Keratinocyte (primary cell): ENCODE data around the gene LRBA. TPM values are rescaled to one million over a fixed set of nuclear protein-coding genes. Genes with fewer than 3 reads are reported as not detected.

Experiments
- DNase-seq: peaks from one replicate; pipeline ENCODE4 v3.0.0-alpha.2; 2011; ENCODE audit warnings: low read depth, missing footprints, low spot score
- FAIRE-seq: peaks from 2 replicates; lab custom pipeline; 2011; peaks lifted over from hg19 to GRCh38; lab: Jason Lieb, UNC
- H2AFZ ChIP-seq: 2 replicates; pipeline ENCODE4 v1.6.0; 2012; ENCODE audit warnings: low read length, control low read depth, inconsistent platforms; ENCODE audit not compliant: control insufficient read depth
- H3K27ac ChIP-seq: 2 replicates; pipeline ENCODE4 v1.5.1; 2011; ENCODE audit warnings: low read length; ENCODE audit not compliant: control insufficient read depth, insufficient read depth
- H3K27me3 ChIP-seq: 3 replicates; pipeline ENCODE4 v1.6.0; 2011; ENCODE audit warnings: low read length; ENCODE audit not compliant: control insufficient read depth, insufficient read depth; ENCODE audit errors: extremely low read depth
- H3K36me3 ChIP-seq, 2 experiments: 2 replicates in 1 of 2; 3 replicates in 1 of 2; pipeline ENCODE4 v1.5.1; 2011; ENCODE audit warnings: low read length in 2 of 2, mild to moderate bottlenecking in 1 of 2; ENCODE audit not compliant: control insufficient read depth in 2 of 2, insufficient read depth in 2 of 2; ENCODE audit errors: extremely low read depth in 1 of 2
- H3K4me1 ChIP-seq: 3 replicates; pipeline ENCODE4 v1.5.1; 2011; ENCODE audit warnings: low read length; ENCODE audit not compliant: control insufficient read depth, insufficient read depth; ENCODE audit errors: extremely low read depth
- H3K4me2 ChIP-seq: 3 replicates; pipeline ENCODE4 v1.6.0; 2011; ENCODE audit warnings: low read depth, low read length; ENCODE audit not compliant: control insufficient read depth, insufficient read depth; ENCODE audit errors: extremely low read depth
- H3K4me3 ChIP-seq, 3 experiments: fragments of 200-600 bp in 1 of 3; sonication (generic) in 1 of 3; 2 replicates in 2 of 3; 3 replicates in 1 of 3; pipeline ENCODE4 v1.5.1; 2011 to 2016; ENCODE audit warnings: low read length in 3 of 3, mild to moderate bottlenecking in 3 of 3, control low read depth in 2 of 3, inconsistent platforms in 1 of 3, low read depth in 1 of 3, mixed read lengths in 1 of 3, mixed run types in 1 of 3, moderate library complexity in 1 of 3; ENCODE audit not compliant: control insufficient read depth in 2 of 3, insufficient read depth in 2 of 3; ENCODE audit errors: extremely low read depth in 1 of 3
- H3K79me2 ChIP-seq: 2 replicates; pipeline ENCODE4 v1.6.0; 2012; ENCODE audit warnings: low read length; ENCODE audit not compliant: control insufficient read depth, insufficient read depth
- H3K9ac ChIP-seq: 3 replicates; pipeline ENCODE4 v1.6.0; 2011; ENCODE audit warnings: low read length; ENCODE audit not compliant: control insufficient read depth, insufficient read depth; ENCODE audit errors: extremely low read depth
- H3K9me1 ChIP-seq: 3 replicates; pipeline ENCODE4 v1.6.0; 2011; ENCODE audit warnings: low read length; ENCODE audit not compliant: control insufficient read depth, insufficient read depth; ENCODE audit errors: extremely low read depth
- H3K9me3 ChIP-seq: 2 replicates; pipeline ENCODE4 v1.5.1; 2012; ENCODE audit warnings: low read depth, low read length; ENCODE audit not compliant: control insufficient read depth
- H4K20me1 ChIP-seq: 3 replicates; pipeline ENCODE4 v1.6.0; 2011; ENCODE audit warnings: low read length; ENCODE audit not compliant: control insufficient read depth, insufficient read depth; ENCODE audit errors: extremely low read depth
- CTCF ChIP-seq, 3 experiments: IDR thresholded peaks in 1 of 3; conservative IDR thresholded peaks in 1 of 3; optimal IDR thresholded peaks in 1 of 3; 2 replicates in 2 of 3; 3 replicates in 1 of 3; pipeline versions ENCODE3 to v1.5.1; 2011; ENCODE audit warnings: low read length in 3 of 3, mild to moderate bottlenecking in 3 of 3, moderate library complexity in 2 of 3, control low read depth in 1 of 3, inconsistent platforms in 1 of 3; ENCODE audit not compliant: insufficient read depth in 2 of 3; ENCODE audit errors: extremely low read depth in 1 of 3
- EZH2 ChIP-seq: IDR thresholded peaks from one replicate; pipeline ENCODE4 v1.6.1; 2012; ENCODE audit warnings: inconsistent platforms, mild to moderate bottlenecking, low read length, moderate library complexity
- dilution Hi-C: fragments of 300-500 bp; cut with MboI; formaldehyde crosslinking; loops from one replicate; pipeline ENCODE4 v1.7.0; 2020; ENCODE audit warnings: low sequenced_read_pairs; ENCODE audit not compliant: extremely low pct_ligation_motif_present
- polyA plus RNA-seq, 5 experiments: library from polyadenylated mRNA; depleted of rRNA in 3 of 5; stranded (reverse) in 3 of 5; stranded (forward) in 1 of 5; unstranded in 1 of 5; fragments of >200 nt; gene quantifications; 1 replicate in 1 of 5; 2 replicates in 3 of 5; 3 replicates in 1 of 5; pipeline versions ENCODE4 v1.2.1 to v1.2.3, GENCODE V29; 2011 to 2012; ENCODE audit warnings: missing spikeins in 2 of 5, low read depth in 1 of 5, low replicate concordance in 1 of 5

LRBA gene
- polyA plus RNA-seq, 1 donor (not counting 4 experiments of a cell fraction or from before 2014, with no cell fraction given): 35.6 TPM

GRCh38 chr4:150235808-150236271 is 779.2 kb downstream of the LRBA start:
- no peaks in the 10 kb centered on the region for H4K20me1 ChIP-seq
- H2AFZ ChIP-seq: no peak overlapping the region
- H3K9ac ChIP-seq: no peak overlapping the region
- H3K27me3 ChIP-seq: no peaks in the 10 kb centered on the region
- dilution Hi-C loops: no loop called here
- H3K9me3 ChIP-seq: no peaks in the 10 kb centered on the region
- DNase-seq (no peak), FAIRE-seq (no peak)
- H3K9me1 ChIP-seq: no peaks in the 10 kb centered on the region
- H3K79me2 ChIP-seq: no peaks in the 10 kb centered on the region
- H3K4me1 ChIP-seq: peaks cover 19% of the 10 kb centered on the region
- no peak overlapping the region for H3K4me2 ChIP-seq
- no peak overlapping the region for H3K4me3 ChIP-seq
- no peaks in the 10 kb centered on the region for H3K36me3 ChIP-seq
- TF ChIP-seq EZH2 (no peak), CTCF (optimal IDR thresholded peaks at IDR 0.05 in 1 of 3, IDR thresholded peaks at IDR 0.05 in 1 of 3, conservative IDR thresholded peaks at IDR 0.05 in 1 of 3; ENCODE audit: extremely low read depth in 1 of 3, insufficient read depth in 2 of 3, low read length in 3 of 3) (no peak)
- H3K27ac ChIP-seq: no peak overlapping the region

GRCh38 chr4:150235317-150235716 is 779.8 kb downstream of the LRBA start:
- Histone ChIP-seq H2AFZ (no peak overlapping the region), H3K4me1 (peaks cover 19% of the 10 kb centered on the region), H3K4me3 (no peak overlapping the region), H3K9ac (no peak overlapping the region), H3K9me1 (no peaks in the 10 kb centered on the region), H3K9me3 (no peaks in the 10 kb centered on the region), H3K36me3 (no peaks in the 10 kb centered on the region), H3K27me3 (no peaks in the 10 kb centered on the region), H3K79me2 (no peaks in the 10 kb centered on the region), H3K4me2 (no peak overlapping the region), H4K20me1 (no peaks in the 10 kb centered on the region), H3K27ac (no peak overlapping the region)
- dilution Hi-C loops: no loop called here
- DNase-seq (no peak), FAIRE-seq (no peak)
- TF ChIP-seq EZH2: no peak
- no peak for TF ChIP-seq CTCF (optimal IDR thresholded peaks at IDR 0.05 in 1 of 3, IDR thresholded peaks at IDR 0.05 in 1 of 3, conservative IDR thresholded peaks at IDR 0.05 in 1 of 3; ENCODE audit: extremely low read depth in 1 of 3, insufficient read depth in 2 of 3, low read length in 3 of 3)
